Lower leg skin (tissue), 3 donors: ENCODE data around the gene PAX5.

ENCODE experiments used
- POLR2A ChIP-seq, 2 donors: fragments of 450-650 bp; IDR thresholded peaks; one replicate each; pipeline ENCODE4 v1.6.1; 2016 to 2017; ENCODE audit warnings: antibody characterized with exemption in 2 of 2, mild to moderate bottlenecking in 1 of 2, moderate library complexity in 1 of 2
- TF ChIP-seq, protein P1 (sequence below), 3 donors: fragments of 450-650 bp; IDR thresholded peaks; one replicate each; pipeline ENCODE4 v1.5.1; 2016; ENCODE audit warnings: antibody characterized with exemption in 3 of 3, mild to moderate bottlenecking in 3 of 3, moderate library complexity in 2 of 3

DNA sequence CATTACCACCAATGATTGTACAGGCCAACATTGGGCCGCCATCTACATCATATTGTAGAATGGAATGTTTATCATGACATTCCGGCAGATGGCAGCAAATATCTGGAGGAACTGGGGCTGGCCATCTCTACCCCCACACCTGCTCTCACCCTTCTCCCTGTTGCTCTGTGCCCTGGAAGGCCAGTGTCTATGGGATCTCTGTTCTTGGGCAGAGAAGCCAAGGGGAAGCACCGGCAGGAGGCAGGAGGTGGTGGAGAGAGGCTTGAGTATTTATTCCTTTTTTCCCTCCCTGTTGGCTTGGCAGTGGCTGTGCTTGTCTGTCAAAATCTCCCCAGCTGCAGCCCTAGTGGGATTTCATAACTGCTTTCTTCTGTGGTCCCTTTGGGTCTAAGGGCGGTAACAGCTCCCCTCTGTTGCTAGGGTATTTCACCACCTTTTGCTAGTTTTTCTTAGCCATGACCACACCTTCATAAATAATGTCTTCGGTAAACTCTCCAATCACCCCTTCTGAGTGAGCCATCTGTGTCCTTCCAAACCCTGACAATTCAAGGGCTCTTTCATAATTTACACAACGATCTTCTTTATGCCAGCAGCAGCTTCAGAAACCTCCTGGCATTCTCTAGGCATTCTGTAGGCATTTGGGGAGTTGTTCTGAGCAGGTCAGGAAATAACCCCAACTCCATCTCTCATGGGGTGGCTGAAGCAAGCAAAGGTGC, 235.6 kb downstream of the PAX5 start:
- TF ChIP-seq POLR2A (IDR thresholded peaks at IDR 0.05), result no peak
- TF ChIP-seq, protein P1, sequence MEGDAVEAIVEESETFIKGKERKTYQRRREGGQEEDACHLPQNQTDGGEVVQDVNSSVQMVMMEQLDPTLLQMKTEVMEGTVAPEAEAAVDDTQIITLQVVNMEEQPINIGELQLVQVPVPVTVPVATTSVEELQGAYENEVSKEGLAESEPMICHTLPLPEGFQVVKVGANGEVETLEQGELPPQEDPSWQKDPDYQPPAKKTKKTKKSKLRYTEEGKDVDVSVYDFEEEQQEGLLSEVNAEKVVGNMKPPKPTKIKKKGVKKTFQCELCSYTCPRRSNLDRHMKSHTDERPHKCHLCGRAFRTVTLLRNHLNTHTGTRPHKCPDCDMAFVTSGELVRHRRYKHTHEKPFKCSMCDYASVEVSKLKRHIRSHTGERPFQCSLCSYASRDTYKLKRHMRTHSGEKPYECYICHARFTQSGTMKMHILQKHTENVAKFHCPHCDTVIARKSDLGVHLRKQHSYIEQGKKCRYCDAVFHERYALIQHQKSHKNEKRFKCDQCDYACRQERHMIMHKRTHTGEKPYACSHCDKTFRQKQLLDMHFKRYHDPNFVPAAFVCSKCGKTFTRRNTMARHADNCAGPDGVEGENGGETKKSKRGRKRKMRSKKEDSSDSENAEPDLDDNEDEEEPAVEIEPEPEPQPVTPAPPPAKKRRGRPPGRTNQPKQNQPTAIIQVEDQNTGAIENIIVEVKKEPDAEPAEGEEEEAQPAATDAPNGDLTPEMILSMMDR (IDR thresholded peaks at IDR 0.05), result no peak
